ENCODE results near the gene TUT4.

TUT4 gene

DNA sequence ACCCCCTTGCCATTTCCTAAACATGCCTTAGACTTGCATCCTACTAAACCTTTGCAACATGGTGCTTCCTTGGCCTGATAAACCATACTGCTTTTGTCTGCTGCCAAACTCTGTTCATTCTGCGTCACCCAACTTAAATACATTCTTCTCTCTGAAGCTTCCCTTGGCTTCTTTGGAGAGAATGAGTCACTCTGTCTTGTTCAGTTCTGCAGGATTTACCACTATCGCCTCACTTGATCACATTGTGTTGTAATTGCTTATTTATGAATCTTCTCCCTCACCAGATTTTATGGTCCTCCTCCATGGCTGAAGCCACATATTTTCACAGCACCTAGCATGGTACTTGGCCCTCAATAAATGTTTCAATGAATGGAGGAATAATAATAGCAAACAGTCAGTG, 21.7 kb upstream of the TUT4 start:
- Histone ChIP-seq H3K4me3 (ENCODE audit: low read depth, low read length, poor library complexity, severe bottlenecking) (no peak overlapping the region), H3K9me2 (ENCODE audit: low read depth, low read length) (no peaks in the 10 kb centered on the region), H3K9me3 (ENCODE audit: low read length) (no peaks in the 10 kb centered on the region), H4K20me1 (ENCODE audit: insufficient read depth, low read length) (no peaks in the 10 kb centered on the region), H3K79me2 (ENCODE audit: insufficient read depth, low read length) (no peaks in the 10 kb centered on the region), H2AFZ (ENCODE audit: low read length) (no peak overlapping the region), H3K36me3 (ENCODE audit: insufficient read depth, low read length) (no peaks in the 10 kb centered on the region), H3K4me1 (ENCODE audit: insufficient read depth, low read length, severe bottlenecking) (peaks cover 4% of the 10 kb centered on the region), H3K9ac (ENCODE audit: low read length) (no peak overlapping the region), H3K27ac (ENCODE audit: low read depth, low read length, poor library complexity, severe bottlenecking) (no peak overlapping the region), H3F3A (ENCODE audit: insufficient read depth, low read length) (no peaks in the 10 kb centered on the region), H3K4me2 (ENCODE audit: low read length) (no peak overlapping the region), H3K27me3 (ENCODE audit: insufficient read depth, low read length) (no peaks in the 10 kb centered on the region)
- TF ChIP-seq, protein P1, sequence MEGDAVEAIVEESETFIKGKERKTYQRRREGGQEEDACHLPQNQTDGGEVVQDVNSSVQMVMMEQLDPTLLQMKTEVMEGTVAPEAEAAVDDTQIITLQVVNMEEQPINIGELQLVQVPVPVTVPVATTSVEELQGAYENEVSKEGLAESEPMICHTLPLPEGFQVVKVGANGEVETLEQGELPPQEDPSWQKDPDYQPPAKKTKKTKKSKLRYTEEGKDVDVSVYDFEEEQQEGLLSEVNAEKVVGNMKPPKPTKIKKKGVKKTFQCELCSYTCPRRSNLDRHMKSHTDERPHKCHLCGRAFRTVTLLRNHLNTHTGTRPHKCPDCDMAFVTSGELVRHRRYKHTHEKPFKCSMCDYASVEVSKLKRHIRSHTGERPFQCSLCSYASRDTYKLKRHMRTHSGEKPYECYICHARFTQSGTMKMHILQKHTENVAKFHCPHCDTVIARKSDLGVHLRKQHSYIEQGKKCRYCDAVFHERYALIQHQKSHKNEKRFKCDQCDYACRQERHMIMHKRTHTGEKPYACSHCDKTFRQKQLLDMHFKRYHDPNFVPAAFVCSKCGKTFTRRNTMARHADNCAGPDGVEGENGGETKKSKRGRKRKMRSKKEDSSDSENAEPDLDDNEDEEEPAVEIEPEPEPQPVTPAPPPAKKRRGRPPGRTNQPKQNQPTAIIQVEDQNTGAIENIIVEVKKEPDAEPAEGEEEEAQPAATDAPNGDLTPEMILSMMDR (IDR thresholded peaks at IDR 0.05; ENCODE audit: low read length) = no peak
- no peak for TF ChIP-seq EZH2 (IDR thresholded peaks at IDR 0.05; ENCODE audit: borderline replicate concordance, low read length)

DNA sequence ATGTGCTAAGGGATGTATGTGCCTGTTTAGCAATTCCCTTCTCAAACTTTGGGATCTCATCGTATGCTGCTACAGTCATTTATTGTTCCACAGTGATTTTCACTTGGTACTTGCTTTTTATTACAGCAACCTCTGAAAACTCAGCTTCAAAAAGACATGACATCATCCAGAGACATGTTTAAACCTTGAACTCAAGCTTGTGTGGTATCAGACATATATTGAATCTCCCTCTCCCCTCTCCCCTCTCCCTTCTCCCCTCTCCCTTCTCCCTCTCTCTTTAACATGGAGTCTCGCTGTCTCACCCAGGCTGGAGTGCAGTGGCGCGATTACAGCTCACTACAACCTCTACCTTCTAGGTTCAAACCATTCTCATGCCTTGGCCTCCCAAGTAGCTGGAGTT, 19.5 kb upstream of the TUT4 start:
- Histone ChIP-seq H4K20me1 (ENCODE audit: insufficient read depth, low read length) (no peaks in the 10 kb centered on the region), H3K9ac (ENCODE audit: low read length) (no peak overlapping the region), H3K4me2 (ENCODE audit: low read length) (no peak overlapping the region), H3K9me3 (ENCODE audit: low read length) (no peaks in the 10 kb centered on the region), H3K27ac (ENCODE audit: low read depth, low read length, poor library complexity, severe bottlenecking) (no peak overlapping the region), H3K27me3 (ENCODE audit: insufficient read depth, low read length) (no peaks in the 10 kb centered on the region), H3K4me3 (ENCODE audit: low read depth, low read length, poor library complexity, severe bottlenecking) (no peak overlapping the region), H3K4me1 (ENCODE audit: insufficient read depth, low read length, severe bottlenecking) (peaks cover 8% of the 10 kb centered on the region), H3K9me2 (ENCODE audit: low read depth, low read length) (no peaks in the 10 kb centered on the region), H3K36me3 (ENCODE audit: insufficient read depth, low read length) (no peaks in the 10 kb centered on the region), H2AFZ (ENCODE audit: low read length) (no peak overlapping the region), H3K79me2 (ENCODE audit: insufficient read depth, low read length) (no peaks in the 10 kb centered on the region), H3F3A (ENCODE audit: insufficient read depth, low read length) (no peaks in the 10 kb centered on the region)
- TF ChIP-seq EZH2 (IDR thresholded peaks at IDR 0.05; ENCODE audit: borderline replicate concordance, low read length) = no peak
- TF ChIP-seq, protein P1 (IDR thresholded peaks at IDR 0.05; ENCODE audit: low read length) = no peak

DNA sequence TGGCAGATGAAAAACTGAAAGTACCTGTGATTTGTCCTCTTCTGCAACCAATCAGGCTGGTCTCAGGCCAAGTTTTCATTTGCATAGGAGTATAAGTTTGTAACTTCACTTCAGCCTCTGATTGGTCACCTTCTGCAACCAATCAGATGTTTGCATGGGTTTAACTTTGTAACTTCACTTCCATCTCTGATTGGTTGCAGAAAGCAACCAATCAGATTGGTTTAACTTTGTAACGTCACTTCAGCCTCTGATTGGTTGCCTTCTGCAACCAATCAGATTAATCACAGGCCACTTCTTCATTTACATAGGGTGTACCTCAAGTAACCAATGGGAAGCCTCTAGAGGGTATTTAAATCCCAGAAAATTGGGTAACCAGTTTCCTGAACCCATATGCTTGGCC, 18.9 kb upstream of the TUT4 start:
- no peak overlapping the region for H3K4me3 ChIP-seq (ENCODE audit: low read depth, low read length, poor library complexity, severe bottlenecking)

More for the DNA sequence above, 18.9 kb upstream of the TUT4 start:
- no peak overlapping the region for H3K4me2 ChIP-seq (ENCODE audit: low read length)
- H3K4me1 ChIP-seq (ENCODE audit: insufficient read depth, low read length, severe bottlenecking) = peaks cover 8% of the 10 kb centered on the region
- H3K27ac ChIP-seq (ENCODE audit: low read depth, low read length, poor library complexity, severe bottlenecking) = no peak overlapping the region
- no peaks in the 10 kb centered on the region for H3K36me3 ChIP-seq (ENCODE audit: insufficient read depth, low read length)
- no peaks in the 10 kb centered on the region for H3K9me3 ChIP-seq (ENCODE audit: low read length)
- no peak overlapping the region for H3K9ac ChIP-seq (ENCODE audit: low read length)
- no peaks in the 10 kb centered on the region for H4K20me1 ChIP-seq (ENCODE audit: insufficient read depth, low read length)
- H3K9me2 ChIP-seq (ENCODE audit: low read depth, low read length) = no peaks in the 10 kb centered on the region
- H3K27me3 ChIP-seq (ENCODE audit: insufficient read depth, low read length) = no peaks in the 10 kb centered on the region
- no peak overlapping the region for H2AFZ ChIP-seq (ENCODE audit: low read length)
- no peak for TF ChIP-seq EZH2 (IDR thresholded peaks at IDR 0.05; ENCODE audit: borderline replicate concordance, low read length)
- TF ChIP-seq, protein P1 (IDR thresholded peaks at IDR 0.05; ENCODE audit: low read length) = no peak
- no peaks in the 10 kb centered on the region for H3F3A ChIP-seq (ENCODE audit: insufficient read depth, low read length)
- H3K79me2 ChIP-seq (ENCODE audit: insufficient read depth, low read length) = no peaks in the 10 kb centered on the region
